GM12864 (cell line): ENCODE measurements around the gene UQCRC2.
"Not testable (repeated sequence)": the region's sequence is repeated elsewhere in the genome, so short reads cannot be mapped to it uniquely, and the experiment has no call there.

ENCODE experiments used
- DNase-seq: peaks from one replicate; pipeline ENCODE4 v3.0.0-alpha.2; 2011; ENCODE audit warnings: low read depth
- H3K4me3 ChIP-seq: 2 replicates; pipeline ENCODE4 v1.5.1; 2011; ENCODE audit warnings: mild to moderate bottlenecking, low read depth, low read length, control low read depth
- CTCF ChIP-seq: IDR thresholded peaks from 2 replicates; pipeline ENCODE4 v1.5.1; 2011; ENCODE audit warnings: low read depth, mild to moderate bottlenecking, moderate library complexity, low read length, control low read depth, inconsistent platforms; ENCODE audit errors: missing control alignments

UQCRC2 gene

DNA sequence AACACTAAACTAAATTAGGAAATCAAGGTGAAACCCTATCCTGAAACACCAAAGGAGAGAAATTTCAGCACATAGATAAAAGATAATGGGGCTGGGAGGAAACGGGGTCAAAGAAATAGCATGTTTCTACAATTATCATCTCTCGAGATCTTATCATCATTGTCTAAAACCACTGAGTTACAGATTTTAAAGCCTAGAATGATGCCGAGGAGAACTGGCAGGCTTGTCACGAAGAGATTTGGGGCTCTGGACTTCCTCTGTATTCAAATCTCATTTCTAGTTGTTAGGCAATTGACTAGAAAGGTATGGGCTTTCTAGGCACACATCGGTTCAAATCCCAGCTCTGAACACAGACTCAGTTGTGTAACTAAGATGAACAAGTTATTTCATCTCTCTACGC is 38.5 kb downstream of the UQCRC2 start:
- DNase-seq, result no peak
- TF ChIP-seq CTCF, result no peak
- H3K4me3 ChIP-seq, result no peak overlapping the region

GRCh38 chr16:21994856-21995465 is 41.8 kb downstream of the UQCRC2 start:
- H3K4me3 ChIP-seq, result no peak overlapping the region
- TF ChIP-seq CTCF, result no peak
- no peak for DNase-seq

- no peak for TF ChIP-seq CTCF
- H3K4me3 ChIP-seq, result no peak overlapping the region
- DNase-seq, result no peak
Observed at GRCh38 chr16:21996923-21997696, 43.9 kb downstream of the UQCRC2 start.

GRCh38 chr16:21997697-21998480 is 44.7 kb downstream of the UQCRC2 start:
- no peak for TF ChIP-seq CTCF
- H3K4me3 ChIP-seq, result no peak overlapping the region
- no peak for DNase-seq

DNA sequence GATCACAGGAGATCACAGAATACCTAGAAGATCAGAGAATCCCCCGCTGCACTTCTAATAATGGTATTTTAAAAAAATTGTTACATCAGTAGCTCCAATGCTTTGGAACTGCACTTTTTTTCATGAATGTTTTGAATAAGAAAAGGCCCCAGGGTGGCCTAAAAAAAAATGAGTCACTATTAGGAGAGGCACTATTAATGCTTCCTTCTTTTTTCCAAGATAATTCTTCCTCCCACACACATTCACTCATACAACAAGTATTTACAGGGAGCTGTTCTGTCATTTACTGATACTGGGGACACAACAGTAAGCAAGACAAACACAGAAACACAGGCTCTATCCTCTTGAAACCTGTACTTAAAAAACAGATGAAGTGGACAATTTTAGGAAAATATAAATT is 48.4 kb downstream of the UQCRC2 start:
- H3K4me3 ChIP-seq, result no peak overlapping the region
- no peak for TF ChIP-seq CTCF
- no peak for DNase-seq

DNA sequence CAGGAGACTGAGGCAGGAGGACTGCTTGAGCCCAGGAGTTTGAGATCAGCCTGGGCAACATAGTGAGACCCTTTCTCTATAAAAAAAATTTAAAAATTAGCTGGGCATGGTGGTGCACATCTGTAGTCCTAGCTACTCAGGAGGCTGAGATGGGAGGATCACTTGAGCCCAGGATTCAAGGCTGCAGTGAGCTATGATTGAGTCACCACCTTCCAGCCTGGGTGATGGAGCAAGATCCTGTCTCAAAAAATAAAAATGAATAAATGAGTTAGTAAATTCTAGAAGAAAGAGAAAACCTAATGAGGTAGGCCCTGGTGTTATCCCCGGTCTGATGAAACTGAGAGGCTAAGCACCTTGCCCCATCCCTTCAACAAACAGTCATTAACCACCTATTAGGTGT is 48.9 kb downstream of the UQCRC2 start:
- DNase-seq, H3K4me3 ChIP-seq: not testable (repeated sequence)

GRCh38 chr16:22003195-22003594 is 50.0 kb downstream of the UQCRC2 start:
- H3K4me3 ChIP-seq, result no peak overlapping the region
- no peak for DNase-seq

More at GRCh38 chr16:22003195-22003594, 50.0 kb downstream of the UQCRC2 start:
- TF ChIP-seq CTCF, result no peak
